ENCODE measurements around the gene FHIT. TPM values are rescaled to one million over a fixed set of nuclear protein-coding genes. Genes with fewer than 3 reads are reported as not detected.

FHIT gene
- polyA plus RNA-seq, 1 donor = 5.5 TPM

DNA sequence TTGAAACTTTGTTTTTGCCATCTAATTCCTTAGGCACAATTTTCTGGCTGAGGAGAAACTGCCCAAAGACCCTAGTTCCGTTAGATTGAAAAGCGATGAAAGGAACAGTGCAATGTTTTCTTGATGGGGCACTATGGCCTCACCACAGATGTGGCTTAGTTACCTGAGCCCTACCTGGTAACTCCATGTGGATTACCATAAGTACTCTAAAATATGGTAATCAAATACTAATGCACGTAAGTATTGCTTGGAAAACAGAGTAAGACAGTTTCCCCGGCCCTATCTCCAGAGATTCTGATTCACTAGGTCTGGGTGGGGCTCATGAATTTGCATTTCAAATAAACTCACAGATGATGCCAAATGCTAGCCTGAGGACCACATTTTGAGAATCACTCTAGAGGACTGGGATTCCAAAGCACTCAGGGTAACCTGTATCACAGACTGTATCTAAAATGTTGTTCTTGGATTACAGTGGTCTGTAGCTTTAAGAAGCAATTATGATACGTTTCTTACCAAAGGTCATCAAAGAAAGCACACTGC is 806.3 kb downstream of the FHIT start:
- DNase-seq = no peak

DNA sequence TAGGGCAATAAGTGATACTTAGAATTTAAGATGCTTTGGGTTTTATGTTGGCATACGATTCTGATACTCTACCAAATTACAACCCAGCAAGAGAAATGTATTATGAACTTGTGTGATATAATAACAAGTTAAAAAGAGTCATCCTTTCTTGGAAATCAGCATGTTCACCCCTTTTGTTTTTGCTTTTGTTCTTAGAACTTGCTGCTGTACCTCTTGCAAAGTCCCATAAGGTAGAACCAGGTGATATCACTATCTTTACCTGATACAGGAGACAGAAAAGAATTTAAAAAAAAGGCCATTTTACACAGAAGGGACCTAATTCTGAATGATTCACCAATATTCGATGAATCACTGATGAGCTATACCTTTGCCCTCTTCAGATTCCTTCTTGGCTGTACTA is 810.4 kb downstream of the FHIT start:
- DNase-seq = no peak

DNA sequence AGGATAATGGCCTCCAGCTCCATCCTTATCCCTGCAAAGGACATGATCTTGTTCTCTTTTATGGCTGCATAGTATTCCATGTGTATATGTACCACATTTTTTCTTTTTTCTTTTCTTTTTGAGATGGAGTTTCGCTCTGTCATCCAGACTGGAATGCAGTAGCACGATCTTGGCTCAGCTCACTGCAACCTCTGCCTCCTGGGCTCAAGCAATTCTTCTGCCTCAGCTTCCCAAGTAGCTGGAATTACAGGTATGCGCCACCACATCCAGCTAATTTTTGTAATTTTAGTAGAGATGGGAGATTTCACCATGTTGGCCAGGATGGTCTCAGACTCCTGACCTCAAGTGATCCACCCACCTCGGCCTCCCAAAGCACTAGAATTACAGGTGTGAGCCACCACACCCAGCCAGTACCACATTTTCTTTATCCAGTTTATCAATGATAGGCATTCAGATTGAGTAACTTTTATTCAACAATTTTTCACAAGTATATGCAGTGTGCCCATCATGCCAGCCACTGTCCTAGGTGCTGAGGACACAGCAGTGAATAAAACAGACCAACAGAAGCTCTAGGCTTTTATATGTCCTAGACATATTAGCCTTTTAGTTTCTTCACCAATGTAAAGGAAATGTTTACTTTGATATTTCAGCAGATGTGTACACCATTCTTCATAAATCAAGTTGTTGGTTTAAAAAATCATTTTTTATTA is 815.2 kb downstream of the FHIT start:
- no peak for DNase-seq

DNA sequence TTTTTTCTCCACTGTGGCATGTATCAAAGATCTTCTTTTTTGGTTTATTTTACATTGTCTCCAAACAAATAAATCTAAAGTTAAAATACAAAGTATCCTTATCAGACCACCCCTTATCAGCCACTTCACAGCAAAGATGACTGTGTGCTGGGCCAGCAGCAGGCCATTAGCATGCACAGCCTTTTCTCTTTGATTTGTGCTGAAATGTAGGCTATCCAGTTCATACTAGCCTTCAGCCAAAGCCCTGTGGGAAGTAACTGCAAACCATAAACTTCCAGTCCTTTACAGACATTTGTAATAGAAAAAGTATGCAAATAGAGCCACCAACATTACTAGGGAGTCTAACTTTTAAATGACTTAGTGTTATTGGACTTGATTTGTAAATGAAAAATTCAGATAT is 816.3 kb downstream of the FHIT start:
- DNase-seq = no peak

DNA sequence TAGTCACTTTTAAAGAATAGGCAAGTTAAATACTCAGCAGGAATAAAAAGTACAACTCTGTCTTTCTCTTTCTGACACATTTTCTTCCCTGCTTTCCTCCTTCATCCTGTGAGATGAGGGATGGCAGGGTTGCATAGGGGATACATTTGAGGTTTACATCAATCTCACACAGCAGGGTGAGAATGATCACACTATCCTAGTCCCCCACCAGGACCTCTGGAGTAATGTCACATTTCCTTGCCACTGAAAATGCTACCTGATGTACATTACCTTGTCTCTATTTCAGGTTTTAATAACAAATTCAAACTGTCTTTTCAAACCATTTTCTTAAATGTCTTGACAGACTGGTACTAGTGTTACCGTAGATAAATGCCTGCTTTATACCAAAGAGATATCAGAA is 816.9 kb downstream of the FHIT start:
- DNase-seq = no peak

DNA sequence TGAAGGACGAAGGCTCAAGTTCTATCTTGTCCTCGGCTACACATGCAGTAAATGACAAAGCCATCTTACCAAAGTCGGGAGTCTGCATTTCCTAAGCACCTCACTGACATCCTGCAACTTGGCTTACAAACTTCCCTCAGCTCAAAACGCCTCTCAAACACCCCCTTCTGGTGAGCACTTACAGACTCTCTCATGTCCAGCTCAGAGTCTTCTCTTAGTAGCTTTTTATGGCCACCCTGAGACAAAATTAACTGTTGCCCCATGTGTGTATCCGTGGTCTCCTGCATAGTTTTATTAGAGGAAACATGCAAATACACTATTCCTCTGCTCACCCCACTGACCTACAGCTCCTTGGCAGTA is 819.7 kb downstream of the FHIT start:
- DNase-seq = no peak

DNA sequence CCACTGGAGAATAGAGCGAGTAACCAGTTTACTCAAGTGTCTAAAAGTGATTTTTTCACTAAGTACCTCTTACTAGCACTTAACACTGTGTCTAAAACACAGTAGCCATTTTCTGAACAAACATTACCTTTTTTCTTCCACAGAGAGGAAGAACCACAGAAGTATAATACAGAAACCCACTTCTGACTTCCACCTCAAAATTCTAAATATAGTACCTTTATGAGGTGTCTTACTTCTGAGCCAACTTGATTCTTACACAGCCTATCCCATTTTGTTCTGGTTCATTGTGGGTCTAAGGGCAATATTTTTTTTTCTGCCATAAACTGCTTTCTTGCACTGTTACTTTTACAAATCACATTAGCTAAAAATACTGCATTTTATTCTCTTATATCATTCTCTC is 821.0 kb downstream of the FHIT start:
- DNase-seq = no peak

DNA sequence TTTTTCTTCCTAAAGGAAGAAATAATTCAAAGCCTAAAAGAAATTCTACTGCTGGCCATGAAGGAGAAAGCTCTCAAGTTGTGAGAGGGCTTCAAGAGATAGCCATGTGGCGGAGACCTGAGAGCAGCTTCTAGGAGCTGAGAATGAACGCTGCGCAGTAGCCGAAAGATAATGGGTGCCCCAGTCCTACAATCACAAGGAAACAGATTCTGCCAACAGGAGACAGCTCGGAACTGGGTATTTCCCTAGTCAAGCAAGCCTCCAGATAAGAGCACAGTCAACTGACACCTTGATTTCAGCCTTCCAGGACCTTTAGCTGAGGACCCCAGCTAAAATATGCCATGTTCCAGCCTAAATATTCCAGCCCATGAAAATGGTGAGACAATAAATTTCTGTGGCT is 824.1 kb downstream of the FHIT start:
- DNase-seq = no peak

DNA sequence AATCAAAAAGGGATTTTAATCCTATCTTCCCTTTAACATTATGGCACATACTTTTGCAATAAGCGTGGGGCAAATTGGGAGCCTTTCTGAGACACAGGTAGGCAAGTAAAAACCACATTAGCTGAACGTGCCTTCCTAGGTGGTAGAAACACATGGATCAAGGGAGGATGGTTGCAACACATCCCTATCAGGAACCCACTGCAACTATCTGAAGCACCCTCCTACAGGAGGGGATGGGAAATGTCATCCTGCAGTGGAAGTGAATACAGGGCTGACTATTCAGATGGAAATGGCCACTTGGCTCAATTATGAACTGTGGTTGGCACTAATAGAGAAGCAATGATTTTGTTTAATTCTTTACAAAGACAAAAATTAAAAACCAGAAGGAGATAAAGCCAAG is 826.3 kb downstream of the FHIT start:
- DNase-seq = no peak

DNA sequence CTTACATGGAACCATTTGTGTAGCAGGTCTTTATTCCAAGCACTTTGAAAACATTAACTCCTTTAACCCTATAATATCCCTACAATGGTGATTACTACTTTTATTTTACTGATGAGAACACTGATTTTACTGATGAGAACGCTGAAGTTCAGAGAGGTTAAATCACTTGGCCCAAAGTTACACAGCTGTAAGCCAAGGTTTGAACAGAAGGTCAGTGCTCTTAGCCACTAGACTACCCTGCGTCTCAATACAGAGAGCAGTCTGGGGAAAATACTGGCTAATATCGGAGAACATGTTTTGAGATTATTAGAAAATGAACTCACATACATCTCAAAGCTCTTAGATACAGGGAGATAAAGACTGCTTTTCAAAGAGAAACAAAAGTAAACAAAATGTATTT is 827.2 kb downstream of the FHIT start:
- DNase-seq = no peak

DNA sequence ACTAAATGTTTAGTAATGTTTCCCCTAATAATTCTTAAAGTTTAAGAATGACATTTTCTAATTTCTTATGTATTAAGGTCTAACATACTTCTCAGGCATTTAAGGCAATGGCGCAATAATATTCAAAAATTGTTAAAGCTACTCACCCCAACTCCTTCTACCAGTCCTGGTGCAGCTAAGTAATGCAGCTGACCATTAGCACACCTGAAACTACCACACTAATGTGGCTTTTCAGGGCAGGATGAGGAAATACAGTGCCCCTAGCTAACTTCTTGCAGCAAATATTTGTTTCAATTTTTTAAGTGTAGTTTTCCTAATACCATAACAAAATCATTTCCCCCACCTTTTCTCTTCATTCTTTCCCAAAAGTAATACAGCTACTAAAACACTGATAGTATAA is 827.7 kb downstream of the FHIT start:
- DNase-seq = no peak

DNA sequence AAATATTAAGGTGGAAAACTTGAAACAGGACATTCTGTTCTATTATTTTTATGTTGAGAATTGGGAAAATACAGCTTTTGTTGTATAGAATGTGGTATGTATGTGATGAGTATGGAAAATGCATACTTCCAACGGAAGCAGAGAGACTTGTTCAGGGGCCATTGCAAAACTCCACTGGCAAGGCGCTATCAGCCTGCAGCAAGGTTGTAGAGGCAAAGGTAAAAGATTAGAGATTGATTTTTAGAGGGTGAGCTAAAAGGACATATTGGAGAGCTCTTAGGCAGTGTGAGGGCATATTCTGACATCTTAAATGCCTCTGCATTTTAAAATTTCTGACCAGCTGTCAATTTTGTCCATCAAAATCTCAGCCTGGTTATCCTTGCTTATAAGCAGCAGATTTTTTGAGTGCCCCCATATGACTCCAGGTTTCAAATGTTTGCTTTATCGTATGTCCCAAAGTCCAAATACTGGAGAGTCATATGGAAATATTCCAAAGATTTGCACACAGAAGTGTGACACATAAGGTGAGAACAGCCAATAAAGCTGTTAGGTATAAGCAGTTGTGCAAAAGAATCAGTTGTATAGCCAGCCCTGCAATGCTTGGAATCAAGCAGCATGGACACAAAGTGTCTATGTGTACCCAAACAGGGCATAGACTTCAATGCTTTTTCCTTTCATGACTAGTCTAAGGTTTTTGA is 829.4 kb downstream of the FHIT start:
- no peak for DNase-seq

DNA sequence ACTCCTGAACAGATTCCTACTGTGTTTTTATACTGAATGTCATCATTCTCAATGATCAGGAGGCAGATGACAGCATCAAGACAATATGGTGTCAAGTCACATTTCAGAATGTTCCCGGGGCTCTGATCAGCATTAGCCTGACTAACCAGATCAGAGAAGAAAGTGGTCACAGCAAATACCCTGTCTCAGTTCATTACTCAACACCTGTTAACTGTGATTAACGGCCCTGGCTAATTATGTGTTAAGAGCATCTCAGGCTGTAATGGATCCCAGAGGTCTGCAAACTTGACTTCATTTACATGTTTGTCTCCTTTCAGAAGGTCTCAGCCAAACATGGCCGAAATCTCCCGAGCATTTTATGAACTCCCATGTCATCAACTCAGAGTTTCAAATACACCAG is 833.7 kb downstream of the FHIT start:
- no peak for DNase-seq

DNA sequence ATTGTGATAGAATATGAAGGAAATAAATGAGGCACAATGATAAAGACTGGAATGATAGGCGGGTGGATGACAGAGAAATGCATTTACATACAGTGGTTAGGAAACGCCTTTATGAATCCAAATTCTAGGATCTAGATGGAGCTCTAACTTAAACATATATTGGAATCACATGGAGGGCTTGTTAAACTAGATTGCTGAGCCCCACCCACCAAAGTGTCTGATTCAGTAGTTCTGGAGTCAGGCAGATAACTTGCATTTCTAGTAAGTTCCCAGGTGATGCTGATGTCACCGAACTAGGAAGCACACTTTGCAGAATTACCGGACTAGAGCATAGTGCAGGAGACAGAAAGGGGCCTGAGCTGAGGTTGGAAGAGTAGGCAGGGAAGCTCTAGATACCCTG is 837.2 kb downstream of the FHIT start:
- no peak for DNase-seq

DNA sequence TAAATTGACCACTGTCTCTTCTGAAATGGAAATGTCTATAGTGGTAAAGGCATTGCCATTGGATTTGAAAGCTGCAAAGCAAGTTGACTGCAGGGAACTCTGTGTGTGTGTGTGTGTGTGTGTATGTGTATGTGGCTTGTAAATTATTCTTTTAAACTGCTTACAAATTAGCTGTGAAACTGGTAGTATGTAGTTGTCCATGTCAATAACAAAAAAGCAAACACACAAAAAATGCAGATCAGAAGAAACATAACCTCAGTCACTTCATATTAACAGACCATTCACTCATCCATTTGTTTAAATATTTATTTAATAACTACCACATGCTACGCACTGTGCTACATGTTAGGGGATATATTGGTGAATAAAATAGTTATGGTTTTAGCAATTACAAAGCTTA is 837.7 kb downstream of the FHIT start:
- DNase-seq = no peak

DNA sequence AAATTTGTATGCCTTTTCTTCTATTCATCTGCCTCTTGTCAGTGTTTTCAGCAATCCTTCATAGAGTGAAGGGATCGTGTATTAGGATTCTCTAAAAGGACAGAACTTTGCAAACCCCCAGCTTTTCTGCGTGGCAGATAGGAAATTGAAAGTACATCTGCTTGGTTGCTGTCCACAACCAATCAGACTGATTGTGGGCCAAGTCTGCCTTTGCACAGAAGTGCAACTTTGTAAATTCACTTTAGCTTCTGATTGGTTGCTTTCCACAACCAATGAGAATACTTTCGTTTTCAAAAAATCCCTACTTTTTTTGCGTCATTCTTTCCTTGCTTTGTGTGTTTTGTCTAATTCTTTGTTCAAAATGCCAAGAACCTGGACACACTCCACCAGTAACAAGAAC is 847.4 kb downstream of the FHIT start:
- no peak for DNase-seq

DNA sequence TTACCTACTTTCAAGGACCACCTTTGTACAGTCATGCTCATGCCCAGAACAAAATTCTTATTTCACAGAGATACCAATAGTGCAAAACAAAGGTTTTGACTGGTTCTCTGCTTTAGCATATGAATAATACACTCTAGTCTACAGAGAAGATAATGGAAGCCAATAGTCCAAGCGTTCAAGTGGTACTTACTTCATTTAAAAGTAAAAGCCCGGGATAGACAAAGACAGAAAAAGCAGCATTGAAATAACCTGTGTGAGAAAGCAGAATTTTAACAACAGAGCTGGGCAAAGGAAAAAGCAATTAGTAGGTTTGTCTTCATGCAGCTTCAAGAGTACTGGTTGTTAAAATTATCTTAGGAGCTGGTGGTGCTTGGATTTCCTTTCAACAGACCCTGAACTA is 848.3 kb downstream of the FHIT start:
- no peak for DNase-seq

DNA sequence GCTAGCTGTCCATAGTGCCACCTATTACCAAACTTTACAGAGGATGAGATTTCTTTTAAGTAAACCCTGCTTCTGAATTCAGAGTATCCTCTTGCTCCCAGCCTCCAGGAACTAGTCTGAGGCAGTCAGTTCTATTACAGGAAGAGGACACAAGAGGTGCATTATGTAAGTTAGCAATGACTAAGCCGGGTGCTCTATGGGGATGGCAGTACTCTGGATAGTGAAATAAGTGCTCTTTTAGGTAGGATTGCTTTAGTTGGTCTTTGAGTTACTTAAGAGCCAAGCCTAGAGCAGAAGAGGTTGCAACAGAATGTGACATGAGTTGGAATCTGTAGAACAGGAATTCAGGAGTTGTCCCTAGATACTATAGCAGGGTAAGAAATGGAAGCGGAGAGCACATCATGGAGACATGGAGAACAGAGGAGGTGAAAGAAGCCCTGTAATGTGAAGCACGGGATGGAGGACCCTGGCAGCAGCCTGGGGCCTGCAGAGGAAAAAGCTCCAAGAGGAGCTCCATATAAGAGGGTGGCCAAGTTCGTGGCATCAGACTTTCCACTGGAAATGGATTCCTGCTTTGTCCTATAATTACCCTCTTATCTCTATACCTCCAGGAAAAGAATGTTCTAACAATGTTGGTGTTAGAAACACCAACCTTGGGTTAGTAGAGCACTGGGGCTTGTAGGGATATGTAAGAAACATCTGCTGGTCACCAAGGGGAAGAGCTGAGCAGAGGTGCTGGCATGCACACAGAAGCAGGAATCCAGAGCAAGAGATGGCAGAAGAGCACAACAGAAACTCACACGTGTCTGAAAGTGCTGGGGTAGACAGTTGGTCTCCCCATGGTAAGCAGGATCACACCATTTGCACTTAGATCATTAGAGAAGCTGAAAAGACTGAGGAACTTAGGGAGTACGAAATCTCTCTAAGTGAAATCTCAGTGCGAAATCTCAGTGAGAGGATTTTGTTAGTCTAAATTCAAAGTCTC is 851.1 kb downstream of the FHIT start:
- DNase-seq = no peak

DNA sequence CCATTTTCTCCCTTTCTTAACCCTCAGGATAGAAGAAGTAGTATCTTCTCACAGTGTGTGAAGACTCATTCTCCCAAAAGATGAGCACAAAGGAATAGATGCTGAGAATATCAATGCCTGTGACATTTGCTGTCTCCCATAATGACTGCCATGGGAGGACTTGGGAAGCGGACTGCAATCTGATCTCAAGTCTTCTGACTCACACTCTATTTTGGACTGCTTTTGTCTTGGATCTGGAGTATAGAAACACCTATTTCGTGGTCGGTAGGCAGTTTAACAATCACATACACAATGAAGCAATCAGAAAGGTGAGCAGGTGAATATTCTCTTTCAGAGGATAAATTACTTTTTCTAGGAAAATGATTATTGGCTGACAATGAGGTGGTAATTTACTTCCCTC is 852.0 kb downstream of the FHIT start:
- DNase-seq = no peak

DNA sequence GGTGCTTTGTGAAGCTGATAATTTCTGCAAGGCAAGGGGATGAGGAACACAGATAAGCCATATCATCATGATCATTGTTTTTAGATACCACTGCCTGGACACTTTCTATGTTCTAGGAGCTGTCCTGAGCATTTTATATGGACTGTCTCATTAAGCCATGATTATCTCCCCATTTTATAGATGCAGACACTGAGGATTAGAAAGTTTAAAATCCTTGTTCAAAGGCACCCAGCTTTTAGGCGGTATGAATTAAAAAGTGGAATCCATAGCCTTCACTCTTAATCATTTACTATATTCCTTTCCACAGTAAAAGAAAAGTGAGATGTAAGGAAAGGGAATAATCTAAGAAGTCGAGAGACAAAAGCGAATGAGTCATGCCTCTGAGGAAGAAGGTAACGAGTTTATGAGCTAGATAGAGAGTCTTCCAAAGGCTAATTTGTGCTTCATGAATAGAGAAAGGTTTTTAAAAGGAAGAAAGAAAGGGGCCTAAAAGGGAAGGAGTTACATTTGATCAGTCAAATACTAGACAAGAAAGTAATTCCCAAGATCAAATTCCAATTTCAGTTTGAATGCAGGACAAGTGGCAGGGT is 856.0 kb downstream of the FHIT start:
- DNase-seq = no peak

DNA sequence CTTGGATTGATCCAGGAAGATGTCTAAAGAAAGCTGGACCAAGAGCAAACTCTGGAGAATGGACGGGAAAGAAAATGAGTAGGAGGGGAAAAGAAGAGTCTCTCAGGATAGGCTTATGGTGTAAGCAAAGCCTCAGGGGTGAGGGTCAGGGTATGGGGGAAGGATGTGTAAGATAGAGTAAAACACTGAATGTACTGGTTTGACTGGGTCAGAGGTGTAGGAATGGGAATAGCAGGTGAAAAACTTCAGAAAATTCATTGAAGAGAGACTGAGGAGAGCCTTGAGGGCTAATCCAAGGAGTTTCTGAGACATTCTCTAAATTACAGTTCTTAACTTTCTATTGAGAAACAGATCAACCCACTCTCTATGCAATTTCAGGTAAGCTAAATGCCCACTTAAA is 857.3 kb downstream of the FHIT start:
- DNase-seq = no peak

DNA sequence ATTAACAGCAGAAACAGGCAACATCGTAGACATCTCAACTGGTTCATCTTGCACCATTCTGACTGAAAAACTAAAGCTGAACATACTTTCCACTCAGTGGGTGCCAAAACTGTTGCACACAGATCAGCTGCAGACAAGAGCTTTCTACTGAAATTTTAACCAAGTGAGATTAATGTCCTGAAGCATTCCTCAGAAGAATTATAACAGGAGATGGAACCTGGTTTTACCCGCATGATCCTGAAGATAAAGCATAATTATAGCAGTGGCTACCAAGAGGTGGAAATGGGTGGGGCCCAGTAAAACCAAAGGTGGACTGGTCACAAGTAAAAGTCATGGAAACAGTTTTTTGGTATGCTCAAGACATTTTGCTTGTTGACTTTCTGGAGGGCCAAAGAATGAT is 858.8 kb downstream of the FHIT start:
- no peak for DNase-seq

DNA sequence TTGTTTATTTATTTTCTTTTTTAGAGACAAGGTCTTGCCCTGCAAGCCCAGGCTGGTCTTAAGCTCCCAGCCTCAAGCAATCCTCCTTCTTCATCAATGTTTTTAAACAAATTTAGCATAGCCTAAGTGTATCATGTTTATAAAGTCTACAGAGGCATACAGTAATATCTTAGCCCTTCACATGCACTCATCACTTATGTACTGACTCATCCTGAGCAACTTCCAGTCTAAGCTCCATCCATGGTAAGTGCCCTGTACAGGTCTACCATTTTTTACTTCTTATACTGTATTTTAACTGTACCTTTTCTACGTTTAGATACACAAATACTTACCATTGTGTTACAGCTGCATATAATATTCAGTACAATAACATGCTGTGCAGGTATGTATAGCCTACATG is 860.0 kb downstream of the FHIT start:
- no peak for DNase-seq
